Measurements from ENCODE around the gene TK1.
A peak's percentile ranks its signal among the peaks of the same experiment; 100 is the strongest.

TK1 gene

GRCh38 chr17:78219396-78220150, 32.7 kb upstream of the TK1 start:
- DNase-seq = no peak

GRCh38 chr17:78214706-78215061, 27.8 kb upstream of the TK1 start:
- DNase-seq = no peak

- DNase-seq = peak; percentile 83
Measured at GRCh38 chr17:78214016-78214705, 27.3 kb upstream of the TK1 start, which contains the start of gene BIRC5. TSS of gene BIRC5 (plus strand) at chr17:78214253. CDS start at chr17:78214317, 64 bp downstream.

- no peak for DNase-seq
Measured at GRCh38 chr17:78211032-78211431, 24.2 kb upstream of the TK1 start.

GRCh38 chr17:78210111-78210510, 23.3 kb upstream of the TK1 start:
- no peak for DNase-seq

GRCh38 chr17:78208486-78208885, 21.6 kb upstream of the TK1 start:
- DNase-seq = no peak

- DNase-seq = no peak
Measured at GRCh38 chr17:78206298-78206697, 19.4 kb upstream of the TK1 start.

- no peak for DNase-seq
Measured at GRCh38 chr17:78205124-78205775, 18.4 kb upstream of the TK1 start.

GRCh38 chr17:78204387-78205123, 17.7 kb upstream of the TK1 start:
- no peak for DNase-seq

- no peak for DNase-seq
Measured at GRCh38 chr17:78202666-78203065, 15.8 kb upstream of the TK1 start.

GRCh38 chr17:78200451-78200850, 13.6 kb upstream of the TK1 start:
- DNase-seq = no peak

- DNase-seq = no peak
Measured at GRCh38 chr17:78197147-78197832, 10.4 kb upstream of the TK1 start.

GRCh38 chr17:78196716-78197115, 9.9 kb upstream of the TK1 start:
- DNase-seq = no peak

- DNase-seq = no peak
Measured at GRCh38 chr17:78185981-78186691, 716 bp downstream of the TK1 start.

GRCh38 chr17:78184868-78185267, 2.0 kb downstream of the TK1 start:
- DNase-seq = no peak

GRCh38 chr17:78184351-78184750, 2.5 kb downstream of the TK1 start:
- DNase-seq = no peak

- no peak for DNase-seq
Measured at GRCh38 chr17:78183916-78184315, 2.9 kb downstream of the TK1 start.

GRCh38 chr17:78182504-78182903, 4.3 kb downstream of the TK1 start:
- DNase-seq = no peak

GRCh38 chr17:78180508-78180907, 6.3 kb downstream of the TK1 start:
- DNase-seq = no peak

GRCh38 chr17:78180083-78180482, 6.8 kb downstream of the TK1 start:
- no peak for DNase-seq

GRCh38 chr17:78179372-78179771, 7.5 kb downstream of the TK1 start:
- no peak for DNase-seq

GRCh38 chr17:78176548-78177025, 10.3 kb downstream of the TK1 start:
- no peak for DNase-seq
